ENCODE measurements around the gene FALEC. TPM values are rescaled to one million over a fixed set of nuclear protein-coding genes. Genes with fewer than 3 reads are reported as not detected.

The FALEC gene
- total and polyA plus RNA-seq, 9 of the 15 experiments (the other 6 are each of a cell fraction or from before 2014, with no cell fraction given): 0.15 to 1.8 (median 0.53) TPM; not detected in 5

GRCh38 chr1:150549496-150550221 lies 34.1 kb downstream of the FALEC start (continued):
- TF ChIP-seq, protein P1, sequence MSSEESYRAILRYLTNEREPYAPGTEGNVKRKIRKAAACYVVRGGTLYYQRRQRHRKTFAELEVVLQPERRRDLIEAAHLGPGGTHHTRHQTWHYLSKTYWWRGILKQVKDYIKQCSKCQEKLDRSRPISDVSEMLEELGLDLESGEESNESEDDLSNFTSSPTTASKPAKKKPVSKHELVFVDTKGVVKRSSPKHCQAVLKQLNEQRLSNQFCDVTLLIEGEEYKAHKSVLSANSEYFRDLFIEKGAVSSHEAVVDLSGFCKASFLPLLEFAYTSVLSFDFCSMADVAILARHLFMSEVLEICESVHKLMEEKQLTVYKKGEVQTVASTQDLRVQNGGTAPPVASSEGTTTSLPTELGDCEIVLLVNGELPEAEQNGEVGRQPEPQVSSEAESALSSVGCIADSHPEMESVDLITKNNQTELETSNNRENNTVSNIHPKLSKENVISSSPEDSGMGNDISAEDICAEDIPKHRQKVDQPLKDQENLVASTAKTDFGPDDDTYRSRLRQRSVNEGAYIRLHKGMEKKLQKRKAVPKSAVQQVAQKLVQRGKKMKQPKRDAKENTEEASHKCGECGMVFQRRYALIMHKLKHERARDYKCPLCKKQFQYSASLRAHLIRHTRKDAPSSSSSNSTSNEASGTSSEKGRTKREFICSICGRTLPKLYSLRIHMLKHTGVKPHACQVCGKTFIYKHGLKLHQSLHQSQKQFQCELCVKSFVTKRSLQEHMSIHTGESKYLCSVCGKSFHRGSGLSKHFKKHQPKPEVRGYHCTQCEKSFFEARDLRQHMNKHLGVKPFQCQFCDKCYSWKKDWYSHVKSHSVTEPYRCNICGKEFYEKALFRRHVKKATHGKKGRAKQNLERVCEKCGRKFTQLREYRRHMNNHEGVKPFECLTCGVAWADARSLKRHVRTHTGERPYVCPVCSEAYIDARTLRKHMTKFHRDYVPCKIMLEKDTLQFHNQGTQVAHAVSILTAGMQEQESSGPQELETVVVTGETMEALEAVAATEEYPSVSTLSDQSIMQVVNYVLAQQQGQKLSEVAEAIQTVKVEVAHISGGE (CRISPR knock-in tag; IDR thresholded peaks at IDR 0.05): no peak
- 0 out of 2 replicates have a peak, but pooled peaks have one; percentile 48 for TF ChIP-seq GATAD2A (IDR thresholded peaks at IDR 0.05)
- no peak for TF ChIP-seq ZBTB2 (IDR thresholded peaks at IDR 0.05)
- TF ChIP-seq RHOXF2B (CRISPR knock-in tag; conservative IDR thresholded peaks at IDR 0.05): no peak
- no peak for TF ChIP-seq SMAD1 (IDR thresholded peaks at IDR 0.05; ENCODE audit: low read depth, low read length, partially characterized antibody)
- no peak for TF ChIP-seq E2F5 (CRISPR knock-in tag; IDR thresholded peaks at IDR 0.05)
- TF ChIP-seq GABPB1 (CRISPR knock-in tag; IDR thresholded peaks at IDR 0.05): no peak
- TF ChIP-seq ETV1 (tag; conservative IDR thresholded peaks at IDR 0.05; ENCODE audit: low read depth): no peak
- TF ChIP-seq ZNF431 (CRISPR knock-in tag; IDR thresholded peaks at IDR 0.05): no peak
- TF ChIP-seq TEAD1 (CRISPR knock-in tag; IDR thresholded peaks at IDR 0.05): no peak; a peak in 1 of 4 replicates
- peak; percentile 50 for TF ChIP-seq TEAD4 (IDR thresholded peaks at IDR 0.05; ENCODE audit: low read length)
- TF ChIP-seq TEAD4 (CRISPR knock-in tag; IDR thresholded peaks at IDR 0.05; ENCODE audit: borderline replicate concordance): 0 out of 2 replicates have a peak, but pooled peaks have one; percentile 36
- no peak for TF ChIP-seq DDX20 (tag; IDR thresholded peaks at IDR 0.05; ENCODE audit: low read depth)
- TF ChIP-seq, protein P2, sequence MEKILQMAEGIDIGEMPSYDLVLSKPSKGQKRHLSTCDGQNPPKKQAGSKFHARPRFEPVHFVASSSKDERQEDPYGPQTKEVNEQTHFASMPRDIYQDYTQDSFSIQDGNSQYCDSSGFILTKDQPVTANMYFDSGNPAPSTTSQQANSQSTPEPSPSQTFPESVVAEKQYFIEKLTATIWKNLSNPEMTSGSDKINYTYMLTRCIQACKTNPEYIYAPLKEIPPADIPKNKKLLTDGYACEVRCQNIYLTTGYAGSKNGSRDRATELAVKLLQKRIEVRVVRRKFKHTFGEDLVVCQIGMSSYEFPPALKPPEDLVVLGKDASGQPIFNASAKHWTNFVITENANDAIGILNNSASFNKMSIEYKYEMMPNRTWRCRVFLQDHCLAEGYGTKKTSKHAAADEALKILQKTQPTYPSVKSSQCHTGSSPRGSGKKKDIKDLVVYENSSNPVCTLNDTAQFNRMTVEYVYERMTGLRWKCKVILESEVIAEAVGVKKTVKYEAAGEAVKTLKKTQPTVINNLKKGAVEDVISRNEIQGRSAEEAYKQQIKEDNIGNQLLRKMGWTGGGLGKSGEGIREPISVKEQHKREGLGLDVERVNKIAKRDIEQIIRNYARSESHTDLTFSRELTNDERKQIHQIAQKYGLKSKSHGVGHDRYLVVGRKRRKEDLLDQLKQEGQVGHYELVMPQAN (IDR thresholded peaks at IDR 0.05; ENCODE audit: borderline replicate concordance): no peak
- 0 out of 2 replicates have a peak, but pooled peaks have one; percentile 14 for TF ChIP-seq FOSL1 (tag; conservative IDR thresholded peaks at IDR 0.05)
- peak; percentile 57 for TF ChIP-seq CHD1 (IDR thresholded peaks at IDR 0.05; ENCODE audit: low read length)
- TF ChIP-seq MCM2 (IDR thresholded peaks at IDR 0.05; ENCODE audit: low read depth): no peak
- TF ChIP-seq POLR2A (conservative IDR thresholded peaks at IDR 0.05): peak; percentile 80; the same call in 1 of the 2 replicates
- no peak for TF ChIP-seq NFXL1 (CRISPR knock-in tag; IDR thresholded peaks at IDR 0.05)
- TF ChIP-seq NR2F6 (CRISPR knock-in tag; IDR thresholded peaks at IDR 0.05): no peak
- no peak for TF ChIP-seq ZNF696 (CRISPR knock-in tag; conservative IDR thresholded peaks at IDR 0.05)

Data from K562 (cell line).